Measurements from ENCODE around the gene RAD51D. TPM values are rescaled to one million over a fixed set of nuclear protein-coding genes. Genes with fewer than 3 reads are reported as not detected.

RAD51D gene
- 1 to 10 TPM; 2.7 to 9.2 (median 5.0) TPM for total RNA-seq
- 1 to 10 TPM; 2.1 to 6.7 TPM for polyA plus RNA-seq
- long read RNA-seq, donor 1, full-length matches to known transcripts, result 4 of 9 reads
- long read RNA-seq, donor 1, partial matches to known transcripts, result 0 of 9 reads
- long read RNA-seq, donor 1, other reads (novel, unspliced or antisense), result 5 of 9 reads
- long read RNA-seq, donor 2, full-length matches to known transcripts, result 31 of 38 reads
- long read RNA-seq, donor 2, partial matches to known transcripts, result 0 of 38 reads
- long read RNA-seq, donor 2, other reads (novel, unspliced or antisense), result 7 of 38 reads
- long read RNA-seq, donor 3, full-length matches to known transcripts, result 8 of 13 reads
- long read RNA-seq, donor 3, partial matches to known transcripts, result 1 of 13 reads
- long read RNA-seq, donor 3, other reads (novel, unspliced or antisense), result 4 of 13 reads

GRCh38 chr17:35119370-35120165, at the start of gene RAD51D:
Gene RAD51D (minus strand): TSS chr17:35119860. CDS start chr17:35119613, 247 bp downstream.
- Histone ChIP-seq H3K27me3 (no peaks in the 10 kb centered on the region), H3K9me3 (no peaks in the 10 kb centered on the region), H3K27ac (peak within 1 kb of the TSS in 11 of 12 donors; percentile 8 to 86 (median 75)), H3K36me3 (no peaks in the 10 kb centered on the region), H3K4me1 (peaks cover 0 to 20% (median 10%) of the 10 kb centered on the region in 12 donors), H3K4me3 (peak within 1 kb of the TSS; percentile 51 to 99 (median 90))
- ATAC-seq (peak; percentile 62 to 98 (median 95)), DNase-seq (peak; percentile 67 to 88 (median 73))
- 1 to 2% (median 1%) methylated on average over 47 to 72 of the region's 72 CpGs for WGBS, 4 donors
- intact Hi-C loops (cut with DNase I), result loop anchor here (1.0 to 10.0 kb wide), 18 partner anchors 31 to 702 kb away; no protein-coding TSS in a partner anchor
- TF ChIP-seq, protein P1, sequence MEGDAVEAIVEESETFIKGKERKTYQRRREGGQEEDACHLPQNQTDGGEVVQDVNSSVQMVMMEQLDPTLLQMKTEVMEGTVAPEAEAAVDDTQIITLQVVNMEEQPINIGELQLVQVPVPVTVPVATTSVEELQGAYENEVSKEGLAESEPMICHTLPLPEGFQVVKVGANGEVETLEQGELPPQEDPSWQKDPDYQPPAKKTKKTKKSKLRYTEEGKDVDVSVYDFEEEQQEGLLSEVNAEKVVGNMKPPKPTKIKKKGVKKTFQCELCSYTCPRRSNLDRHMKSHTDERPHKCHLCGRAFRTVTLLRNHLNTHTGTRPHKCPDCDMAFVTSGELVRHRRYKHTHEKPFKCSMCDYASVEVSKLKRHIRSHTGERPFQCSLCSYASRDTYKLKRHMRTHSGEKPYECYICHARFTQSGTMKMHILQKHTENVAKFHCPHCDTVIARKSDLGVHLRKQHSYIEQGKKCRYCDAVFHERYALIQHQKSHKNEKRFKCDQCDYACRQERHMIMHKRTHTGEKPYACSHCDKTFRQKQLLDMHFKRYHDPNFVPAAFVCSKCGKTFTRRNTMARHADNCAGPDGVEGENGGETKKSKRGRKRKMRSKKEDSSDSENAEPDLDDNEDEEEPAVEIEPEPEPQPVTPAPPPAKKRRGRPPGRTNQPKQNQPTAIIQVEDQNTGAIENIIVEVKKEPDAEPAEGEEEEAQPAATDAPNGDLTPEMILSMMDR (IDR thresholded peaks at IDR 0.05), result peak; percentile 67 to 98 (median 94)
- peak in 1 of 2 donors; percentile 39 for TF ChIP-seq POLR2A (IDR thresholded peaks at IDR 0.05)

DNA sequence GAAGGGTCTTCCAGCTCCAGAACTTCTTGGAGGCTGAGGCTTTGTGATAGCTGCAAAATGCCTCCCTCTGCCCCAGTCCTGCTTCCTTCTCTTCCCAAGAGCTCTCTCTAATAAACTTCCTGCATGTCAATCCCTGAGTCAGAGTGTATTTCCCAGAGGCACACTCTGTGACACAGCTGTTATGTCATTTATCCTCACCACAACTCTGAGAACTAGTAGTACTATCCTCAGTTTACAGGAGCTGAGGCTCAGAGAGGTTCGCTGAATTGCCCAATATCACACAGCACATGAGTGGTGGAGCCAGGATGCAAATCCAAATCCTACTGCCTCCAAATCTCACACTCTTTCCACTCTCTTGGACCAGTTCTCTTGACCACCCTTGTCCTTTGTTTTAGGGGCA, 48.0 kb upstream of the RAD51D start:
- ATAC-seq, result no peak
- Histone ChIP-seq H3K36me3 (peaks cover 0 to 82% (median 16%) of the 10 kb centered on the region in 9 donors), H3K4me3 (no peak overlapping the region), H3K9me3 (no peaks in the 10 kb centered on the region), H3K27ac (no peak overlapping the region), H3K27me3 (no peaks in the 10 kb centered on the region), H3K4me1 (peaks cover 0 to 10% (median 0%) of the 10 kb centered on the region in 12 donors)
- no peak for DNase-seq
- TF ChIP-seq POLR2A (IDR thresholded peaks at IDR 0.05), result no peak
- TF ChIP-seq, protein P1 (IDR thresholded peaks at IDR 0.05), result no peak
- intact Hi-C loops (cut with DNase I), result loop anchor here in 4 of 10 donors (5.0 to 10.0 kb wide), 4 partner anchors 360 to 577 kb away; partner anchors contain the start of gene SLFN12L (in 1 of the 4)
- 80 to 88% (median 83%) methylated on average over 1 of the region's 1 CpG for WGBS, 4 donors

DNA sequence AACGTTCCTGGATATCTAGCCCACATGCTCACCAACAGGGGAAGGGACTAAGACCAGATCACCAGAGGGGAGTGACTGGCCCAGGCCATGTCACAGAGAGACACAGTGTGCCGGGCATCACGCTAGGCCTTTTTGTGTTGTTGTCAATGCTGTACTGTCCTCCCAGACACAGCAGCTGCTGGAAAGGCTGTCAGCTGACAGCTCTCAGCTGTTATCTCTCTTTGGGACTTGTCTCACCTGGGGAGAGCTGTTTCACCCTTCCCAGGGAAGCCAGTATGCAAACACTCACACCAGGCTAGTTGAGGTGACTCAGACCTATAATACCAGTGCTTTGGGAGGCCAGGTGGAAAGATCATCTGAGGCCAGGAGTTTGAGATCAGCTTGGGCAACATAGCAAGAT, 47.4 kb upstream of the RAD51D start:
- WGBS, 4 donors, result 17 to 51% (median 33%) methylated on average over 1 to 3 of the region's 3 CpGs

More for the DNA sequence above, 47.4 kb upstream of the RAD51D start:
- no peak overlapping the region for H3K27ac ChIP-seq
- no peak overlapping the region for H3K4me3 ChIP-seq
- H3K9me3 ChIP-seq, result no peaks in the 10 kb centered on the region
- TF ChIP-seq POLR2A (IDR thresholded peaks at IDR 0.05), result no peak
- TF ChIP-seq, protein P1 (IDR thresholded peaks at IDR 0.05), result no peak
- no peak for DNase-seq
- H3K27me3 ChIP-seq, result no peaks in the 10 kb centered on the region
- H3K36me3 ChIP-seq, result peaks cover 0 to 81% (median 16%) of the 10 kb centered on the region in 9 donors
- intact Hi-C loops (cut with DNase I), result loop anchor here in 4 of 10 donors (5.0 to 10.0 kb wide), 4 partner anchors 360 to 578 kb away; partner anchors contain the start of gene SLFN12L (in 1 of the 4)
- ATAC-seq, result no peak
- H3K4me1 ChIP-seq, result peaks cover 0 to 14% (median 0%) of the 10 kb centered on the region in 12 donors

Measured in heart left ventricle (tissue), 16 donors.